LHCN-M2 (cell line): ENCODE data around the gene CDK5R2. TPM values are rescaled to one million over a fixed set of nuclear protein-coding genes. Genes with fewer than 3 reads are reported as not detected.
"Not testable (repeated sequence)": the region's sequence is repeated elsewhere in the genome, so short reads cannot be mapped to it uniquely, and the experiment has no call there.

Experiments used
- DNase-seq: peaks from one replicate; pipeline ENCODE4 v3.0.0-alpha.2; 2012; ENCODE audit warnings: low read depth
- polyA plus RNA-seq: library from polyadenylated mRNA; unstranded; fragments of >200 nt; gene quantifications from one replicate; pipeline ENCODE4 v1.2.1, GENCODE V29; 2012; ENCODE audit warnings: missing spikeins
- total RNA-seq: library from RNA; depleted of rRNA; stranded (reverse); fragments of >200 nt; gene quantifications from 2 replicates; pipeline ENCODE4 v1.2.3, GENCODE V29; 2014; rRNA removed

Gene CDK5R2
- total RNA-seq = 0.17 and 0.38 TPM in 2 replicates
- polyA plus RNA-seq = 0.24 TPM

- peak; percentile 79 for DNase-seq
These were observed at the start of gene CDK5R2 for GRCh38 chr2:218959141-218959731. Gene CDK5R2, plus strand, starts transcription at chr2:218959666. Its CDS starts 155 bp downstream, at chr2:218959821.

GRCh38 chr2:218910741-218911140, 48.7 kb upstream of the CDK5R2 start:
- DNase-seq = no peak

GRCh38 chr2:218920504-218920903, 39.0 kb upstream of the CDK5R2 start:
- no peak for DNase-seq

DNA sequence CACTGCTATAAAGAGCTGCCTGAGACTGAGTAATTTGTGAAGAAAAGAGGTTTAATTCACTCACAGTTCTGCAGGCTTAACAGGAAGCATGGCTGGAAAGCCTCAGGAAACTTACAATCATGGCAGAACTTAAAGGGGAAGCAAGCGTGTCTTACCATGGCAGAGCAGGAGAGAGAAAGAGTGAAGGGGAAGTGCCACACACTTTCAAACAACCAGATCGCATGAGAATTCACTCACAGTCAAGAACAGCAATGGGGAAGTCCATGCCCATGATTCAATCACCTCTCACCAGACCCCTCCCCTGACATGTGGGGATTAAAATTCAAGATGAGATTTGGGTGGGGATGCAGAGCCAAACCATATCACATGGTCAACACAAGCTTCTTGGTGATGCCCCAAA, 34.7 kb upstream of the CDK5R2 start:
- no peak for DNase-seq

DNA sequence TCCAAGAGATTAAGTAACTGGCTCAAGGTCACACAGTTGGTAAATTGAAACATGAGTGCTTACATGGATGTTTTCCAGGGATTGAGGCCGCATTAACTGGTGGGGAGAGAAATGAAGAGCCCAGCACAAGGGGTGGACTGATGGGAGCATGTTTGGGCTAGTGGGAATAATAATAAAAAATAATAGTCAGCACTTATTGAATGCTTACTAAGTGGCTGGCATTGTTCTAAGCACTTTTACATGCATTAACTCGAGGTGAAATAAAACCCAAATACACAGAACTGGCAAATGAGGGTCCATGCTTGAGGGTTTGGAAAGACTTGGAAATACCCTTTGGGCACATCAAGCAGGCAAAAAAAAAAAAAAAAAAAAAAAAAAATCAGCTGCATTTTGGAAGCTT, 34.0 kb upstream of the CDK5R2 start:
- DNase-seq = no peak

DNA sequence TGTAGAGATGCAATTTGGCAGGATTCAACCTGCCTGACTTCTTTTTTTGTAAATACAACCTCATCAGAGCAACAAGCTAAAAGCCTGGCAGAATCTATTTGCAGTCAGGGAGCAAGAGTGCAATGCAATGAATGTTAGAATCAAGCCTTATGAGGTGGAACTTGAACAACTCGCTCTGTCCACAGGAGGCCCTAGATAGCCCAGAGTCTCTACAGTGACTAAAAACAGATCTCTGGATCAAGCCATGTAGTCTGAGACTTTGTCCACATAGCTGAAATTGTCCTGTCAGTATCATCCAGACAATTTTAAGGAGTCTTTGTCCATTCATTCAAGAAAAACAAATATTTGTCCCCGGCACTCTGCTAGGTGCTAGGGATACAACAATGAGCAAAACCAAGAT, 32.0 kb upstream of the CDK5R2 start:
- DNase-seq = no peak

GRCh38 chr2:218927876-218928275, 31.6 kb upstream of the CDK5R2 start:
- no peak for DNase-seq

- not testable (repeated sequence) for DNase-seq
These were observed 29.0 kb upstream of the CDK5R2 start for GRCh38 chr2:218930488-218930887.

GRCh38 chr2:218931751-218932150, 27.7 kb upstream of the CDK5R2 start:
- not testable (repeated sequence) for DNase-seq

- DNase-seq = no peak
These were observed 14.6 kb upstream of the CDK5R2 start for GRCh38 chr2:218944759-218945404.

DNA sequence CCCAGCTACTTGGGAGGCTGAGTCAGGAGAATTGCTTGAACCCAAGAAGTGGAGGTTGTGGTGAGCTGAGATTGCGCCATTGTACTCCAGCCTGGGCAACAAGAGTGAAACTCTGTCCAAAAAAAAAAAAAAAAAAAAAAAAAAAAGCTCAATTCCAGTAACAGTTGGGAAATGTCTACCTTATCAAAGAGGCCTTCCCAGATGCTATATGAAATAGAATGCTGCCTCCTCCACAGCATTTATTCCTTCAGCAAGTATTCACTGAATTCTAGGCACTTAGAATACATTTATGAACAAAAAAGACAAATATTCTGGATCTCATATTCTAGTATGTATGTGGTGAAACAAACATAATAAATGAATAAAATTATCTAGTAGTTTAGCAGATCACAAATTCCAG, 12.8 kb upstream of the CDK5R2 start:
- no peak for DNase-seq

- no peak for DNase-seq
These were observed 7.3 kb upstream of the CDK5R2 start for GRCh38 chr2:218952160-218952559.

DNA sequence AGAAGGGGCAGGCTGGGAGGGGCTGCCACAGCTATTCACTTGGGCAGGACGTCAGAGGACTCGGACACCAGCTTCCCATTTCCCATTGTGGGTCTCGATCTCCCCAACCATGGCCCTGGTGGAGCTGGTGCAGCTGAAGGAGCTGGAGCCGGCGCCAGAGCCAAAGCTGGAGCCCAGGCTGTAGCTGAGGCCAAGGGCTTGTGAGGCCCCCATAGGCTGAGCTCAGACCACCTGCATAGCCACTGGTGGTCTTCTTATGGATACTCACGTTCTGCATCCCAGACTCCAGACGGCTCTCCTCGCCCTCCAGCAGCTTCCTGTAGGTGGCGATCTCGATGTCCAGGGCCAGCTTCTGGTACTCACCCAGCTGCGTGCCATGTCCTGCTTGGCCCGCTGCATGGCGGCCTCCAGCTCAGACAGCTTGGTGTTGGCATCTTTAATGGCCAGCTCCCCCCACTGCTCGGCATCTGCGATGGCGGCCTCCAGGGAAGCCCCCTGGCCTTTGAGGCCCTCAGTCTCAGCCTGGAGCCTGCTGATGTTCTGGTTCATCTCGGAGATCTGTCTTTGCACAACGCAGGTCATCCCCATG, 6.0 kb upstream of the CDK5R2 start:
- DNase-seq = no peak

DNA sequence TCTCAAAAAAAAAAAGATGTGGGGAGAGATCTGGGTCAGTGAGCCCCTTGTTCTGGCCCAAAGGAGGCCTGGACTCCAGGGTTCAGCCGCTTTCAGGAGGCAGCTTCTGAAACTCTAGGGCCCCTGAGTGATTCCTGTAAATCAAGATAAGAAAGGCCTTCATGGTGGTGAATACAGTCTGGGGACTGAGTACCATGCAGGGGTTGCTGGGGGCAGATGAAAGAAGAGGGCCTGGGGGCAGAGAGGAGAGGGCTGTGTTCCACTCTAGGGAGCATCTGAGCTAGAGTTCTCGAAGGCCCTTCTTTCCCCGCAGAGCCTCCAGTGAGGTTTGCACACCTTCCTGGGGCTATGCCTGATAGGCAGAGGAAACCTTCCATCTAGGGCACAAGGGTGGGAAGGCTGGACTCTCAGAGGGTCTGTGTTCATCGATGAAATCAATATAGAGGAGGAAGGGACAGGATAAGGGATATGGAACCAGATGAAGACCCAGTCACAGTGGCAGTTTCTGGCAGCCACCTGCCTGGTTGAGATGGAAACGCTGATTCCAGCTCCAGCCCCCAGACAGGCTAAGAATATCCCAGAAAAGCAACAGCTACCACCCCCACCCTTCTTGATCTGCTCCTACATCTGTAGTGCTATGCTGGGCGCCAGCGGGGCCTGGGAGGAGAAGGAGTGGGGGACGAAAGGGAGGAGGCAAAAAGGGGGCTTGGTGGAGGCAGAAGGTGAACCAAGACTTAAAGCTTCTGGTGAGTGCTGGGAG, 4.7 kb upstream of the CDK5R2 start:
- DNase-seq = no peak

GRCh38 chr2:218956039-218956438, 3.4 kb upstream of the CDK5R2 start:
- DNase-seq = no peak

DNA sequence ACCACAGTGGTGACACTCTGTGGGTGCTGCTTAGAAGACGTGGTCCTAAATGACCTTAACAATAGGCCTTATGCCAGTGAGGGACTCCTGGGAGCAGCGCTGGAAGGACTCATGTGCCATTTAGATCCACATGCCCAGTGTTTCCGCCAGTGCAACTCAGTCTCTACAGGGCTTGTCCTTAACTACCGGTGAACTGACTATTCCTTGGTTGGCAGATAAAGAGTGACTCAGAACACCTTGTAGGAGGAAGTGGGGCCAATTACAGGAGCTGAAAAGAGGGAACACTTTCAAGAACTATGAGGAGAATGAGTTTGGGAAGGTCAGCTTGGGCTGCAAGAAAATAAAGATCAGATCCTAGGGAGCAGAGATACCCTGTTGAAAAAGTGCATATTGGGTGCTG, 1.8 kb upstream of the CDK5R2 start:
- no peak for DNase-seq

DNA sequence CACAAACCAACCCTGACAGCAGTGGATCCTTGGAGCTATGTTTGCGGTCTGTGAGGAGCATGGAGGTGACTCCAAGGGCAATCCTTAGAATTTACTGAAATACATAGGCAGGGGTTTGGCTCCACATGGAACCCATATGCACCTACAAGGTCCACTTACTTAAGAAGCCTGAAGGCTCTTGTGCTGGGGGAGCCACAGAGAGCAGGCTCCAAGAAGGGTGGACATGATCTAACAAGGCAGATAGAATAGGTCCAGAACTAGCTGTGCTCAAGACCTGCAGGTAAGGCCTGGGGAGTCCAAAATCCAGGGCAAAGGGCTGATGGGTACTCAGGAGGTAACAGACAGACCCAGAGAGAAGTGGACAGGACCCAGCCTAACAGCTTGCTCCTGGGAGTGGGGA, 1.2 kb upstream of the CDK5R2 start:
- no peak for DNase-seq

DNA sequence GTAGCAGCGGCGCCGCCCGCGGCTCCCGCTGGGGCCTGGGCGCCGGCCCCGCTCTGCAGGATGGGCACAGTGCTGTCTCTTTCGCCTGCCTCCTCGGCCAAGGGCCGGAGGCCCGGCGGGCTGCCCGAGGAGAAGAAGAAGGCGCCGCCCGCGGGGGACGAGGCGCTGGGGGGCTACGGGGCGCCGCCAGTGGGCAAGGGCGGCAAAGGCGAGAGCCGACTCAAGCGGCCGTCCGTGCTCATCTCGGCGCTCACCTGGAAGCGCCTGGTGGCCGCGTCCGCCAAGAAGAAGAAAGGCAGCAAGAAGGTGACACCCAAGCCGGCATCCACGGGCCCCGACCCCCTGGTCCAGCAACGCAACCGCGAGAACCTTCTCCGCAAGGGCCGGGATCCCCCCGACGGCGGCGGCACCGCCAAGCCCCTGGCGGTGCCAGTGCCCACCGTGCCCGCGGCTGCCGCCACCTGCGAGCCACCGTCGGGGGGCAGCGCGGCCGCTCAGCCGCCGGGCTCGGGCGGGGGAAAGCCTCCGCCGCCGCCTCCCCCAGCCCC, 369 bp downstream of the CDK5R2 start:
- DNase-seq = no peak

- DNase-seq = no peak
These were observed 1.1 kb downstream of the CDK5R2 start for GRCh38 chr2:218960309-218961165.

DNA sequence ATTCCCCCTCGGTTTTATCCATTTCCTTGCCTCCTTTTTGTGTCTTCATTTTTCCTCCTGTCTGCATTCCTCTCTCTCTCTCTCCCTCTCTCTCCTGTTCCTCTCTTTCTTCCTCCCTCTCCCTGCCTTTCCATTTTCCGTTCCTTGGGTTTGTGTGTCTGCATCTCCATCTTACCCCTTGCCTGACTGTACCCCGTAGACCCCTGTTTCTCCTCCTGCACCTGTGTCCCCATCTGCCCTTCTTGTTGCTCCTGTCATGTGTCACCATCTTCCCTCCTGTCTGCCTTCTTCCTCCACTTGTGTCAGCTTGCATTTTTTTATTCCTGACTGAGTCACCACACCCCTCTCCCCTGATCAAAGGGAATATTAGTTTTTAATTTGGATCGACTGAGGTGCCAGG, 1.8 kb downstream of the CDK5R2 start:
- no peak for DNase-seq
